ENCODE data around the gene HBS1L.
"Not testable (repeated sequence)": the region's sequence is repeated elsewhere in the genome, so short reads cannot be mapped to it uniquely, and the experiment has no call there.

Gene HBS1L

DNA sequence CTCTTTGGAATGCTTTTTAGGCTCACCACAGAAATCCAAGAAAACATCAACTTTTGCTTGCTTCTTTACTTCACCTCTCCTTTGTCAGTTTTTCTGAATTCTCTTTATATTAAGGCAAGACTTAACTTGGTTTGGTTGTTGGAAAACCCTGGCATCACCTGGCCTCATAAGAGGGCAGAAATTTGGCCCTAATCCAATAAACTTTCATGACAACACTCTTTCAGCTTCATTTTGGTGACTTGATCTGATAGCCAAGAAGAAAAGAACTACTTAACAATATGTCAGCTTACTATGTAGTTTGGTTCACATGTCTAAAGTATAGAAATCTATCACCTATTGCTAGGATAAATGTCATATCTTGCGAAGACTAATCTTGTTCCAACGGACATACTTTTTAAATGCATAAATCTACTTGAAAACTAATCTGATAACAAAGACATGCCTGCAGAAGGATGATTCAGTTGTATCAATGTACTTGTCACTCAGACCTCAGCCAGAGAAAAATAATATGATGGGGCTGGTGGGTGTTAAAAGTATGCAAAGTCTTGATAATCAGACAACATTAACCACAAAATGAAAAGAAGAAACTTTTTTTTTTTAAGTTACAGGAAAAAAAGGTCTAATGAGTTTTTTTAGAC lies 19.3 kb upstream of the HBS1L start:
- DNase-seq (ENCODE audit: low spot score): no peak

DNA sequence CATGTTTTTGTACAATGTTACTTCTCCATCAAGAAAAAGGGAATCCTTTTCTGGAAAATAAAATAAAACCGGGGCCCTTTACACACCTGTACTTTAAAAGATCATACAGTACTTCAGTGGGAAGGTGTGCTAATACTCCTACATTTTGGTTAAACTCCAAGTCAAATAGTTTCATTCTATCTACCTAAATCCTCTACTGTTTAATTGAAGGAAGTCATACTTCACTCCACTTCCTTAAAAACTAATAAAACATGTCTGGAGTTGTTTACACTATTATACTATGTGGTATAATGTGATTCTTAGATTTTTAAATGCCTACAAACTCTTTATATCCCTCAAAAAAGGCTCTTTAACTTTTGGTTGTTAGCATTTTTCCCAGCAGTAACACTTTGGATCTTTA lies 18.6 kb upstream of the HBS1L start:
- no peak for DNase-seq (ENCODE audit: low spot score)

DNA sequence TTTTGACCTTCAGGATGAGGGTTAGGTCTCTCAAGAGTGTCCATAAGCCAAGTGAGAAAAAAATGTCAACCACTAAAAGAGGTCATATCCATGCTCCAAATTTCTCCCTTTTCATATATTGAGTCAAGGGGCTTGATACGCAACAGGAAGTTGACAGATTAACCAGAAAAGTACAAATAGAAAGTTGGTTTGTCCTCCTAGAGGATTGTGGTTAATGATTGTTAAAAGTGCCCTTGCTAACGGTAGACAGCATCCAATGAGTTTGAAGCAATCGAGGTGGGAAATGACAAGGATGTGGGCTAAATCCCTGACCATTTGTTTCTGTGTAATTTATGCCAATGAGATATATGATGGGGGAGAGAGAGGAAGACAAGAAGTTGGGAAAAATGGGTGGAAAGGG lies 18.1 kb upstream of the HBS1L start:
- no peak for DNase-seq (ENCODE audit: low spot score)

DNA sequence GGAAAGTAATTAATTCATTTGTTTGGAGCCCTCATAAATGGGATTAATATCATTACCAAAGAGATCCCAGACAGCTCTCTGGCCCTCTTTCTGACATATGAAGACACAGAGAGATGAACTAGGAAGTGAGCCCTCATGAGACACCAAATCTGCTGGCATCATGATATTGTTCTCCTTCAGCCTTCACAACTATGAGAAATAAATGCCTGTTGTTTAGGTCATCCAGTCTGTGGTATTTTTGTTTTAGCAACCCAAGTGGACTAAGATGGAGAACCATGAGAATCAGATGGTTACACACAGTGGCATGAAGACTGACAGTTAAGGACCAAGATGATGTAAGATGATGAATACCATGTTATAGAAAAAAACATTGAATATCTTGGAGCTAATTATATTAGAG lies 16.9 kb upstream of the HBS1L start:
- DNase-seq (ENCODE audit: low spot score): no peak

DNA sequence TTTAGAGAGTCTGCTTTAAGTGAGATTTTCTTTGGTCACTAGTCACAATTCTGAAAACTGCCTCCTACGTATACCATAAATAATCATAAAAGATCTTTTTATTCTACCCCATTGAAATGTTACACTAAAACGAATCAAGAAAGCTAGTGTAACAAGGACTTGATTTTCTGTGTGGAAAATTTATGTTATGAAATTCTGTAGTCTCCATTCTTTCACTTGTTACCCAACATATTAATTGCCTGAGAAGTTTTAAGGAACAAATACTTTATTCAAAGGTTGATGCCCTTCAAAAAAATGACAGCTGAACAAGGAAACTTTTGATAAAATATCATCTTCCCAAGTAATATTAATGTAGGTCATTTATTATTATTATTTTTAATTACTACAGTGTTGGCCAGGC lies 13.3 kb upstream of the HBS1L start:
- DNase-seq (ENCODE audit: low spot score): no peak

DNA sequence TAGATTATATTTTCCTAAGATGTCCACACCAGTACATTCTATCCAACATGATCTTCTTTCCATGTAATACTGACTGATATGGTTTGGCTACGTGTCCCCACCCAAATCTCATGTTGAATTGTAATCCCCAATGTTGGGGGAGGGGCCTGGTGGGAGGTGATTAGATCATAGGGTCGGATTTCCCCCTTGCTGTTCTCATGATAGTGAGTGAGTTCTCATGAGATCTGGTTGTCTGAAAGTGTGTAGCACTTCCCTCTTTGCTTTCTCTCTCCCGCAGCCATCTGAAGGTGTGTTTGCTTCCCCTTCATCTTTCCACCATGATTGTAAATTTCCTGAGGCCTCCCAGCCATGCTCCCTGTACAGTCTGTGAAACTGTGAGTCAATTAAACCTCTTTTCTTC lies 12.2 kb upstream of the HBS1L start:
- no peak for DNase-seq (ENCODE audit: low spot score)

DNA sequence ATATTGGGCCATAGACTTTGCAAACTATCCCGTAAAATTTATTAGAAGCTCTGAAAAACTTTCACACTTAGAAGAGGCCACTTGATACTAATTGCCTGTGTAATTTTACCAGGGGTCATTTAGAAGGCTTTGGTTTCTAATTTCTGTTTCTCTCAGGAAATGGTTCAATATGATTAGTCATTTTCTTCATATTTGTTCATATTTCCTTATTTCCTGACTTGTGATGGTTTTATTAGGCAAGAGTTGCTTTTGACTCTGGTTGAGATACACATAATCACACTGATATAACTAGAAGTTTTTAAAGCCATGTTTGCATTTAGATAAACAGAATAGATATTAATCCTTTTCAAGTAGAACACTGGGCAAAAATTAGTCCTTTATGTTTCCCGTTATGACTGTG lies 11.8 kb upstream of the HBS1L start:
- DNase-seq (ENCODE audit: low spot score): no peak

DNA sequence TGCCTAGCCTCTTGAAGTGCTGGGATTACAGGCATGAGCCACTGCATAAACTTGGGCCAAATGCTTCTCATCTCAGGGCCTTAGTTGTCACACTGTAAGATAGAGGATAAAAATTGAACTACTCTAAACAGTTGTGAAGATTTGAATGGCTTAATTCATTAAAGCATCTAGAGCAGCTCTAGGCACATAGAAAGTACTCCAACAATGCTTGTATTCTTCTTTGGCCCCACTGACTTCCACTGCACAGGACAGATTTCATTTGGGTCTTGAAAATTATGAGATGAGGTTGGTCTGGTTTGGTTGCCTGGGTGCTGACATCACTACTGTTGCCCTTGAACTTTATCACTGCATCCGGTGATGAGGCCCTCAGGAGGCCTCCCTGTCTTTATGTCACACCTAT lies 10.0 kb upstream of the HBS1L start:
- no peak for DNase-seq (ENCODE audit: low spot score)

DNA sequence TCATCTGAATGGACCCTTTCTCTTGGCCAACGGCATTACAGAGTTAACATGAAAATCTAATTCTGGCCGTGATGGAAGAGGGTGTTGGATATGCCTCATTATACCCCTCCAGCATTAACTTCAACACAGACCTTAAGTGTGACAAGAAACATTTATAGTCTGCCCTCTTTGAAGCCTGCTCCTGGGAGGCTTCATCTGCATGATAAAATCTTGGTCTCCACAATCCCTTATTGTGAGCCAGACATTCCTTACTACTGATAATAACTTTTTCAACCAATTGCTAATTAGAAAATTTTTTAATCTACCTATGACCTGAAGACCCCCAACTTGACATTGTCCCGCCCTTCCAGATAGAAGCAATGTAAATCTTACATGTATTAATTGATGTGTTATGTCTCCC lies 9.3 kb upstream of the HBS1L start:
- DNase-seq (ENCODE audit: low spot score): no peak

DNA sequence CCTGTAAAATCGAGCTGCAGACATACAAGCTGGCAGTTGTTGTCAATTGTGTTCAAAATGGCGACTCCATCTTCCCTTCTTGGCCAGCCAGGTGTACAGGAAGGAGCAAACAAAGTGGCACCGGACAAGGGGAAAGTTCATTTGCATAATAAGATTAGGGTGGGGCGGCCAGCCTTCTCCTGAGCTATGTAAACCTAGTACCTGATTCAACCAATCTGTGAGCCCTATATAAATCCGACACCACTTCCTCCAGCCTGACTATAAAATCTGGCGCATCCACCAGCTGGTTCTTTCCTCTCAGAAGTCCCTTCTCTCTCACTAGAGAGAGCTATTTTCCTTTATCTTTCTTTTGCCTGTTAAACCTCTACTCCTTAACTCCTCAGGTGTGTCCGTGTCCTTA lies 8.1 kb upstream of the HBS1L start:
- no peak for DNase-seq (ENCODE audit: low spot score)

DNA sequence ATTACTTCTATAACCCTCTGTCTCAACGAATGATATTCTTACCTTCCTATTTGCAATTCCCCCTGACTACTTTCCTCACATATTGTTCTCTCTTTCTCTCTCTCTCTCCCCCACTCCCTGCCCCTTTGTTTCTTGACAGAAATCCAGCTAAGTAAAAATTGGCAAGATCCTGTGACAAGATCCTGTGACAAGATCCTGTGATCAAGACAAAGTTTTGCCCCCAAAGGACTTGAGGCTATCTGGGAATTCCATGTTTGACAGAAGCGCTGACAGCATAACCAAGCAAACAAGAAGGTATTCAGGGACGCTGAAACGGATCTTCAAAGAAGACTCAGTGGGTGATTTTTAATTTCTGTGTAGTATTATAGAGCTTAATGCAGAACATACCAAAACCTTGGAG lies 5.5 kb upstream of the HBS1L start:
- no peak for DNase-seq (ENCODE audit: low spot score)

DNA sequence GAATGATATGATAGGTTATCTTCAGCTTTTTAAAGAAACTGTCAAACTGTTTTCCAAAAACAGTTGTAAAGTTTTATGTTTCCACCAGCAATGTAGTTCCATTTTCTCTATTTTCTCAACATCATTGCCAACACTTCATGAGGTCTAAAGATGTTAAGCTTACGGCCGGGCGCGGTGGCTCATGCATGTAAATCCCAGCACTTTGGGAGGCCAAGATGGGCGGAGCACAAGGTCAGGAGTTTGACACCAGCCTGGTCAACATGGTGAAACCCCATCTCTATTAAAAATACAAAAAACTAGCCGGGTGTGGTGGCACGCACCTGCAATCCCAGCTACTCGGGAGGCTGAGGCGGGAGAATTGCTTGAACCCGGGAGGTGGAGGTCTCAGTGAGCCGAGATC lies 3.7 kb upstream of the HBS1L start:
- DNase-seq (ENCODE audit: low spot score): not testable (repeated sequence)

DNA sequence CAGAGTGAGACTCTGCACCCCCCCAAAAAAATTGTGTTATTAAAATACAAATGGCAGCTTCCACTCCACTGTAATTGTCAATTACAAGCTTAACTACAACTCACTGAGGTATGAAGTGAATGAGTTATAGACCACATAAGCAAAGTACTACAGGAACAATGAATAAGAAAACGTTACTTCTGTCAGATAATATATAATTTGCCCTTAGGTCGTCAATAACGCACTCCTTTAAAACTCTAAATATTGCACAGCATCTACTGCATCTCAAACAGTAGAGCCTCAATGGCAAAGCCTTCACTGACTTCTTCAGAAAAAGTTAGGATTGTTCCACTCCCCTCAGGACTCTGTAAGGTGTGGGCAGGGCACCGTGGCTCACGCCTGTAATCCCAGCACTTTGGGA lies 2.0 kb upstream of the HBS1L start:
- DNase-seq (ENCODE audit: low spot score): no peak

DNA sequence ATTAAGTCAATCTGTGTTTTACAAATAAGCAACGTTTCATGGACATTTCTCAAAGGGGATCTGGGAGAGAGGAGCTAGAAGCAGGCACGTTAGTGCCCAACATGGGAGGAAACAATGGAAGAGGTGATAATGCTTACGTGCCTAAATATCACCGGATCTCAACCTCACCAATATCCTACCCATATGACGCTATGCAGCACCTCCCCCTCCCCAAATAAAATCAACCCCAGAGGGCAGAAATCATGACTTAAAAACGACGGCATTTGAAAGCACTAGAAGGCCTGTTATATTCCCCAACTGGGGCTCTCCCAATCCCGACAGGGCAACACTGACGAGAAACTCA lies 425 bp downstream of the HBS1L start:
- no peak for DNase-seq (ENCODE audit: low spot score)

DNA sequence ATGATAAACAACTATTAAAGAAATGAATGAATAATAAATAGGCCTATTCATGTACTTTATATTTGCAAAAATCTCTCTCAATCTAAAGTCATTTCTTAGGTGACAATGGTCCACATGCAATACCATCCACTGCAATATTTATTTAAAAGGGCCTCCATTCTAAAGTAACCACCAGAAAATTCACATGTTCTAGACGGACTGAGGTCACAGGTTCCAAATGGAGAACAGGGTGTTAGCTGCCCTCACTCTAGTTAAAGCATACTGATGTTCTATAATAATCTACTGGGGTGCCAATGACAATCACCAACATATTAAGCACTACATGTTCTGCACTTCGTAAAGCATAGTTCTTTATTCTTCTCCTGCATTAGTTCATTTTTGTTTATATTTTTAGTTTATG lies 1.2 kb downstream of the HBS1L start:
- no peak for DNase-seq (ENCODE audit: low spot score)

DNA sequence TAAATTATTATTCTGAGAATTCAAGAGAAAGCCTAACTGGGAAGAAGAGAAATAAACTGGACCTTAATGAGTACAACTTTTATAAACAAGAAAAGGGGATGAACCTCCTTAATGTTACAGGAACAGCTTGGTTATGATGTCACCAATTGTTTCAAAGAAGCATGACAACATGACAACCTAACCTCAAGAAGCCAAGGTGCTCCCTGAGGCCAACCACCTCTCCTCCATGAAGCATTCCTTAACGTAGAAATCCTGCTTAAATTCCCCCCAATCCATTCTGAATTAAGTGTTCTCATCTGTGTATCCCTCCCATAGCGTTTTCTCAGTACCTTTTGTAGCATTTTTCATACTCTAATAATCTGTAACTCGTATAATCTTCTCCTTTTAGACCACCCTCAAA lies 1.7 kb downstream of the HBS1L start:
- no peak for DNase-seq (ENCODE audit: low spot score)

DNA sequence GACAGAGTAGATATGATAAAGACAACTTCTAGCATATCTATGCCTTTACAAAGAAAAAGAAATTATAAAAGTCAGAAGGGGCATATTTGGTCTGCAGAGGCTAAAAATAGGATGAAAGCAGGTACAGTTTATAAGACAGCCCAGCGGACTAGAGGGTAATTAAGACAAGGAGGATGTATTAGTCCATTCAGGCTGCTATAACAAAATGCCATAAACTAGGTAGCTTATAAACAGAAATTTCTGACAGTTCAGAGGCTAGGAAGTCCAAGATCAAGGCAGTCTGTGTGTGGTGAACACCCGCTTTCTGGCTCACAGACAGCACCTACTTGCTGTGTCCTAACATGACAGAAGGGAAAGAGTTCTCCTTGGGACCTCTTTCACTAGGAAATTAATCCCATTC lies 5.7 kb downstream of the HBS1L start:
- DNase-seq (ENCODE audit: low spot score): no peak

DNA sequence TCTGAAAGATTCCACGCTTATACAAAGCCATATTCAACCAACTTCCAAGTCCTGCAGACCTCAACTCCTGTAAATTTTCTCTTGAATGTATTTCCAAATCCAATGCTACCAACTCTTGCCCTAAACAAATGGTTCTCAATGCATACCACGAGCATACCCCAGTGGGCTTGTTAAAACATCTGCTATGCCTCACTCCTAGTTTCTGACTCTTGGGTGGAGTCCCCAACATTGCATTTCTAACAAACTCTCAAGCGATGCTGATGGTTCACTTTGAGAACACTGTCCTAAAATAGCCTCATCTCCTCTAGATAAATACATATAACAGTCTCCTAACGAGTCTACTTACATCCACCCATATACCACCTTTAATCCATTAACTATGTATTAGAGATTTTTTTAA lies 7.3 kb downstream of the HBS1L start:
- DNase-seq (ENCODE audit: low spot score): no peak

DNA sequence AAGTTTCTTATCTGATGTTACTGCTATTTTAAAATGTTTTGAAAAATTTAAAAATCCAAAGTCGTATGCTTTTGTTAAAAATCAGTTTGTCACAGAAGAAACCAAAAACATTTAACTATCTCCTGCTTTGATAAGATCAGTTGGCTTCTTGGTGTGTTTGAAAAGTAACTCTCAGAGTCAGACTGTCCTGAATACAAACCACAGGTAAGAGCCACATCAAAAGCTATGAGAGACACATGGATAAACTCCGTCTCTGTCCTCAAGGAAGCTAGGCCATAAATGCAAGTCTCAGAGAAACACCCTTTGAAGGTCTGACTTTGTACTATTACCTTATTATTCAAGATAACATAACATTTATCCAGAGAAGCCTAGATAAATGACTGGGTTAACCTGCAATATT lies 7.7 kb downstream of the HBS1L start:
- DNase-seq (ENCODE audit: low spot score): no peak

DNA sequence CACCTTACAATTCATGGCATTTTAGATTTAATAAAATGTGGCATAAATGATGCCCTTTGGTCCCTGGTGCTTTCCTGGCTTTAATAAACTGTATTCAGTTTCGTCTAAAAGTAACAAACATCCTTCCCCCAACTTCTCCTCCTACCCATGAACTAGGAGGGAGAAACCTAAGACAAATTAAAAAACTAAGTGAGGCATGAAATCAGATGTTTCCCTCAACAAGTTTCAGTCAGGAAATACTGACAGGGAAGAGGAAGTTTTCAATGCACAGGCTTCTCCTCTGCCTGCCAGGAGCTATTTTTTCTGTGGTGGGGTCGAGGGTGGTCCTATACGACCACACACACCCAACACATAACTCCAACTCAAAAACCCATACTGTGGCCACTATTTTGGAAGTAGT lies 10.0 kb downstream of the HBS1L start:
- DNase-seq (ENCODE audit: low spot score): no peak

DNA sequence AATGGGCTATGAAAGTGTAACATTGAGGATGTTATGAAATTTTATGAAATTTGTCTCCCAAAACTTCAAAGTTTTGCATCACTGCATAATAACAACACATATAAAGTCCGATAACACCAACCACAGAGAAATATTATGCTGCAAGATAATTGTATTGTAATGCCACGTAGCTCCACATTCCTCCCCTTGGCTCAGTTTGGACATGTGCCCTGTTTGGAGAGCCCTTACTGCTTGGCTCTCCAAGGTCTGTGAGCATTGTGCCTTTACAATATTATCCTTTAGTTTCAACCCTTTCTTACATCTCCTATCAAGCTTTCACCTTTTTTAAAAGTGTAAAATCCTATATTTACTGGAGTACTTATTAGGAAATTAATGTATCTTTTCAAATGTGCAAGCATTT lies 10.8 kb downstream of the HBS1L start:
- no peak for DNase-seq (ENCODE audit: low spot score)

DNA sequence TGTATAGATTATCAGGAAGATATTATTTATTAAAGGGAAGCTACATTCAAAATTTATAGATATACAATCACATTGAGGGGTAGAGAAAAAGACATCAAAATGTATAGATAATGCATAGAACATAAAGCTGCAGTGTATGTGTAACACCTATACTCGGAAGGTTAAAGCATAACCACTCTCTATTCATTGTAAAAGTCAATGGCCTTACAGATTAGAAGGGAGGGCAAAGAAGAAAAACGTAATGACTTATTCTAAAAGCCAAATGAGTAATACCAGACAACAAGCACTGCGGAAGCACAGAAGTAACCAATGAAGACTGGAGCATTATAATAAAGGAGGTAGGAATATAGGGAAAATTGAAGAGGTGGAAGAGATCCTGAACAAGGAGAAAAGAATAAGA lies 11.3 kb downstream of the HBS1L start:
- DNase-seq (ENCODE audit: low spot score): no peak

DNA sequence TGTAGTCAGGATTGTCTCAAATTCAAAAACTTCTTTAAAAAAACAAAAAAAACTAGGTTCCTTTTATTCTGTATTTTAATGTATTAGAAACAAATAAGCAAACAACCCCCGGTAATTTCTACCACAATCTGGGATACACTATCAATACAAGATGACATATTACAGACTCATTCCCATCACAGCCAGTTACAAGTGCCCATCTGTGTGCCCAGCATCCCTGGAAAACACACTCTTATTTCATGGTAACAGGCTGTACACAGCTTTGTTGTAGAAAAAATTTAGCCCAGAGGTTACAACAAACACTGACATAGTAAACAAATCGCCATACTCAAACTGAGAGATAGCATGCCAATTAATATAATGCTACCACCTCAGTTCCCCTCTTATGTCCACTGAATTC lies 16.3 kb downstream of the HBS1L start:
- no peak for DNase-seq (ENCODE audit: low spot score)

DNA sequence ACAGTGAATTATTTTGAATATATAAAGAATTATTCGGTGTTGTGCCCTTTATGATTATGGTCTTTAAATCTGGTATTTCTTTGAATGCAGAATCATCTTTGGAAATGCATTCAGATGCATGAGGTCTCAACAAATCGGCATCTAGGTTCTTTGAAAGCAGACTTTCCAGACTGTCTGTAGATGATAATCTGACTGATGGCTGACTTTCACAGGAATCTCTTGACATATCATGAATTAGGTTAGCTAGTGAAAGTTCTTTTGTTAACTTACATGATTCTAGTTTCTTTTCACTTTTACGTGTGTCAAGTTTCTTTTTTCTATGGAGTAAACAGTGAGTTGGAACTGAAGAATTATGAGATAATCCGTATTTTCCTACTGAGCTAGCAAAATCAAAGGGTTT lies 17.1 kb downstream of the HBS1L start:
- no peak for DNase-seq (ENCODE audit: low spot score)

DNA sequence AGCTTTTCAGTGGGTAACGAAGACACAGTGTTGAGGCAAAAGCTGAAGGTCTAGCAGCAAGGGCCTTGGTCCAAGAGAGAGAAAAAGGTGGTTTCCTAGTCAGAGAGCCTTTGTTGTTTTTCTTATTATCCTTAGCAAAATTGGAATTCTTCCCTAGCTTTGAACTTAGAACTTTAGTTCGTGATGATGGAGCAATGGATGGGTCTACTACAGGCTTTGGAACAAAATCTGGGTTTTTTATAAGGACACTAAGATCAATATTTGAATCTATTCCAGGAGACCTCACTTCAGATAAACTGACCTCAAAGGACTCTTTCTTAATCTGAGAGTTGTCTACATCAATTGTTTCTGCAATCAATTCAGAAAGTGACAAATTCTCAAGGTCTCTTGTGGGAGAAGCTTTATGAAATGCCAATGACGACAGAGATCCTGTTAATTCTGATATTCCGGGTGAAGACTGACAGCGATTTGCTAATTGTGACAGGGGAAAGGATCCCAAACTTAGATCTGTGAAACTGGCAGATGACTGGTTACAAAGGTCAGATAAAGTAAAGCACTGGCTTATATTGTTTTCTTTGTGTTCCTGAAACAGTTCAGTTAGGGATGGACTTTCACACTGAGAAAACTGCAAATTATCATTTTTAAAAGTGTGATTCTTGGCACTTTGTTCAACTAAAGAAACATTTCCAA lies 17.7 kb downstream of the HBS1L start:
- DNase-seq (ENCODE audit: low spot score): no peak

Measured in AG08395 (cell line).